Measurements from ENCODE around the gene TEPSIN.

TEPSIN gene

GRCh38 chr17:81194225-81194760 is 44.6 kb downstream of the TEPSIN start:
- H3K79me2 ChIP-seq (ENCODE audit: low read length) = no peaks in the 10 kb centered on the region
- H3F3A ChIP-seq (ENCODE audit: insufficient read depth, low read length) = no peaks in the 10 kb centered on the region
- H3K4me2 ChIP-seq (ENCODE audit: low read depth, low read length) = no peak overlapping the region
- no peaks in the 10 kb centered on the region for H3K36me3 ChIP-seq (replicated peaks; ENCODE audit: insufficient read depth, low read length)
- H3K9ac ChIP-seq (ENCODE audit: low read length) = no peak overlapping the region
- no peaks in the 10 kb centered on the region for H3K27me3 ChIP-seq (replicated peaks; ENCODE audit: insufficient read depth, low read length)
- no peaks in the 10 kb centered on the region for H4K20me1 ChIP-seq (ENCODE audit: insufficient read depth, low read length)
- H3K9me3 ChIP-seq (replicated peaks; ENCODE audit: insufficient read depth, low read length) = no peaks in the 10 kb centered on the region
- H3K27ac ChIP-seq (ENCODE audit: low read length) = no peak overlapping the region
- no peaks in the 10 kb centered on the region for H3K4me1 ChIP-seq (ENCODE audit: low read length)
- H3K4me3 ChIP-seq (ENCODE audit: low read length) = no peak overlapping the region
- no peaks in the 10 kb centered on the region for H3K9me2 ChIP-seq (replicated peaks; ENCODE audit: insufficient read depth, low read length)
- TF ChIP-seq EZH2phosphoT487 (IDR thresholded peaks at IDR 0.05; ENCODE audit: low read length) (no peak), EZH2 (optimal IDR thresholded peaks at IDR 0.05; ENCODE audit: low read depth, low read length) (no peak), CTCF (IDR thresholded peaks at IDR 0.05; ENCODE audit: low read length) (no peak)
- no peak overlapping the region for H2AFZ ChIP-seq (ENCODE audit: low read length)
- no peak for DNase-seq

- Histone ChIP-seq H2AFZ (ENCODE audit: low read length) (no peak overlapping the region), H3F3A (ENCODE audit: insufficient read depth, low read length) (no peaks in the 10 kb centered on the region), H3K27me3 (replicated peaks; ENCODE audit: insufficient read depth, low read length) (no peaks in the 10 kb centered on the region), H3K4me1 (ENCODE audit: low read length) (no peaks in the 10 kb centered on the region), H3K9me2 (replicated peaks; ENCODE audit: insufficient read depth, low read length) (no peaks in the 10 kb centered on the region), H3K36me3 (replicated peaks; ENCODE audit: insufficient read depth, low read length) (no peaks in the 10 kb centered on the region), H3K4me2 (ENCODE audit: low read depth, low read length) (no peak overlapping the region), H3K27ac (ENCODE audit: low read length) (no peak overlapping the region), H3K9ac (ENCODE audit: low read length) (no peak overlapping the region), H4K20me1 (ENCODE audit: insufficient read depth, low read length) (no peaks in the 10 kb centered on the region), H3K79me2 (ENCODE audit: low read length) (no peaks in the 10 kb centered on the region), H3K4me3 (ENCODE audit: low read length) (no peak overlapping the region), H3K9me3 (replicated peaks; ENCODE audit: insufficient read depth, low read length) (no peaks in the 10 kb centered on the region)
- TF ChIP-seq EZH2 (optimal IDR thresholded peaks at IDR 0.05; ENCODE audit: low read depth, low read length) (no peak), CTCF (IDR thresholded peaks at IDR 0.05; ENCODE audit: low read length) (no peak), EZH2phosphoT487 (IDR thresholded peaks at IDR 0.05; ENCODE audit: low read length) (no peak)
- no peak for DNase-seq
Observed at GRCh38 chr17:81193470-81194224, 45.2 kb downstream of the TEPSIN start.

- H3K27ac ChIP-seq (ENCODE audit: low read length) = no peak overlapping the region
- DNase-seq = no peak
- no peaks in the 10 kb centered on the region for H3K27me3 ChIP-seq (replicated peaks; ENCODE audit: insufficient read depth, low read length)
- H3K36me3 ChIP-seq (replicated peaks; ENCODE audit: insufficient read depth, low read length) = no peaks in the 10 kb centered on the region
- no peaks in the 10 kb centered on the region for H3K79me2 ChIP-seq (ENCODE audit: low read length)
- H3K4me1 ChIP-seq (ENCODE audit: low read length) = no peaks in the 10 kb centered on the region
- H3F3A ChIP-seq (ENCODE audit: insufficient read depth, low read length) = no peaks in the 10 kb centered on the region
- no peaks in the 10 kb centered on the region for H3K9me2 ChIP-seq (replicated peaks; ENCODE audit: insufficient read depth, low read length)
- no peak overlapping the region for H3K9ac ChIP-seq (ENCODE audit: low read length)
- no peak overlapping the region for H2AFZ ChIP-seq (ENCODE audit: low read length)
- no peak overlapping the region for H3K4me3 ChIP-seq (ENCODE audit: low read length)
- no peaks in the 10 kb centered on the region for H4K20me1 ChIP-seq (ENCODE audit: insufficient read depth, low read length)
- TF ChIP-seq EZH2phosphoT487 (IDR thresholded peaks at IDR 0.05; ENCODE audit: low read length) = no peak
- TF ChIP-seq CTCF (IDR thresholded peaks at IDR 0.05; ENCODE audit: low read length) = no peak
- TF ChIP-seq EZH2 (optimal IDR thresholded peaks at IDR 0.05; ENCODE audit: low read depth, low read length) = no peak
- no peak overlapping the region for H3K4me2 ChIP-seq (ENCODE audit: low read depth, low read length)
- no peaks in the 10 kb centered on the region for H3K9me3 ChIP-seq (replicated peaks; ENCODE audit: insufficient read depth, low read length)
Observed at GRCh38 chr17:81193051-81193410, 45.8 kb downstream of the TEPSIN start.
